A204.1 (cell line): ENCODE measurements around the gene RPS5.
A peak's percentile ranks its signal among the peaks of the same experiment; 100 is the strongest.
"Not testable (repeated sequence)": the region's sequence is repeated elsewhere in the genome, so short reads cannot be mapped to it uniquely, and the experiment has no call there.

Experiments
- FAIRE-seq: peaks from 2 replicates; lab custom pipeline; 2012; peaks lifted over from hg19 to GRCh38; lab: Jason Lieb, UNC

Gene RPS5

DNA sequence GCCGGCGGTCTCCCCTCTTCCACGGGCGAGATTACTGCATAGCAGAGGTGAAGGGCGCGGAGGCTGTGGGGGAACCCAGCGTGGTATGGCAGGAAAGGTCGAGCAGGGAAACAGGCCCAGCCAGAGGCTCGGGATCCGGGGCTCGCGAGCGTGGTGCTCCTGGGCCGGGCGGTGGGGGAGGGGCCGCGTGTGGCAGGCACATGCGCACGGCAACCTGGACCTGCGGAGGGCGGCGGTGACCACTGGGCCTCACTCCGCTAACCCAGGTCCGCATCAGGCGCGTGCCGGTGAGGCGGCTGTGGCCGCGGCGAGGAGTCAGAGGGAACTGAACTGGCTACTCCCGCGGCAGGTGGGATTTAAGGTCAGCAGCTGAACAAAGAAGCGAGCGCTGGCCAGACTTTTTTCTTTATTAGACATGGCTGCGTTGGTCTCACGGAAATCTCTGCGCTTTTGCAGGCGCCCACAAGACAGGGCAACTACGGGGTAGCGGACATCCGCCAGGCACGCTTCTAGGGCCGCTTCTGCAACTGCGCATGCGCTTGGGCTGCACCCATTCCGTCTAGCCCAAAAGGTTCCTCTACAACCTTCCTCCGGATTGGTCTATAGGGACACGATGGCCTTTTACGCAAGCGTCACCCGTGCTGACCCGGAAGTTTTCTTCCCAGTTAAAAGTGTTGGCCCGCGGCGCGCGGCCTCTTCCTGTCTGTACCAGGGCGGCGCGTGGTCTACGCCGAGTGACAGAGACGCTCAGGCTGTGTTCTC lies at the start of gene RPS5:
TSS of gene RPS5 (plus strand) at position 694 of the 762 bp plus-strand sequence. CDS start 869 bp downstream, outside the sequence.
- peak; percentile 97 for FAIRE-seq

DNA sequence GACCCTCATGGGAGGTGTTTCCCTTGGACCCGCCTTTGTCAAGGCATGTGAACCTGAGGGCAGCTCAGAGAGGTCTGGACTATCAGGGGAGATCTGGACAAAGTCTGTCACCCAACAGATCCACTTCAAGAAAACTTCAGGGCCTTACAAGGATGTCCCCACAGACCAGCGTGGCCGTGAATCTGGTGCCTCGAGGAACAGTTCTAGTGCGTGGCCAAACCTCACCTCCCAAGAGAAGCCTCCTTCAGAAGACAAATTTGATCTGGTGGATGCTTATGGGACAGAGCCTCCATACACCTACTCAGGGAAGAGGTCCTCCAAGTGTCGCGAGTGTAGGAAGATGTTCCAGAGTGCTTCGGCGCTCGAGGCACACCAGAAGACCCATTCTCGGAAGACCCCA lies 48.7 kb upstream of the RPS5 start:
- FAIRE-seq = no peak

DNA sequence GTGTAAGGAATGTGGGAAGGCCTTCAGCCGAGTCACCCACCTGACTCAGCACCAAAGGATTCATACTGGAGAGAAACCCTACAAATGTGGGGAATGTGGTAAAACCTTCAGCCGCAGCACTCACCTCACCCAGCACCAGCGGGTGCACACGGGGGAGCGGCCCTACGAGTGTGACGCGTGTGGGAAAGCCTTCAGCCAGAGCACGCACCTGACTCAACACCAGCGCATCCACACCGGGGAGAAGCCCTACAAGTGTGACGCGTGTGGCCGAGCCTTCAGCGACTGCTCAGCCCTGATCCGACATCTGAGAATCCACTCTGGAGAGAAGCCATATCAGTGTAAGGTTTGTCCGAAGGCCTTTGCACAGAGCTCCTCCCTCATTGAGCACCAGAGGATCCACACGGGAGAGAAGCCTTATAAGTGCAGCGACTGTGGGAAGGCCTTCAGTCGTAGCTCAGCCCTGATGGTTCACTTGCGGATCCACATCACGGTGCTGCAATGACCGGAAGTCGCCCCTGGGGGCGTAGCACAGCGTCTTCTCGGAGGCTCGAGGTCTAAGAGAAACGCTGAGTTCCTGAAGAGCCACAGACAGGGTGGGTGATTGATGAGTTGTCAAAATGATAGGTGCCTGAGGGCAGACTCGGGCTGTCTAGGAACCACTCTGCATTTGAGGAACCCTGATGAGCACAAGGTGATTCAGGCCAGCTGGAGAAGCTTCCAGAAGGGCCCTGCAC lies 48.1 kb upstream of the RPS5 start:
- FAIRE-seq = no peak

DNA sequence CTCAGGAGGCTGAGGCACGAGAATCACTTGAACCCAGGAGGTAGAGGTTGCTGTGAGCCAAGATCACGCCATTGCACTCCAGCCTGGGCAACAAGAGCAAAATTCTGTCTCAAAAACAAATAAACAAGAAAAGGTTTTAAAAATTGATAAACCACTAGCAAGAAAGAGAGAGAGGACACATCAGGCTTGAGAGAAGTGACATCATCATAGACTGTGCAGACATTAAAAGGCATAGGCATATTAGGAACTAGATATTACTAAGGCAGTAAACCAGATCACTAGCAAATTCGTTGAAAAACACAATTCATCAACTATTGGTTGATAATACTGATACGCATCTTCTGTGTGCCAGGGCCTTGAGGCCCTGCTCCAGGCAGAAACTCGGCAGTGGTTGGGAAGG lies 41.5 kb upstream of the RPS5 start:
- no peak for FAIRE-seq

DNA sequence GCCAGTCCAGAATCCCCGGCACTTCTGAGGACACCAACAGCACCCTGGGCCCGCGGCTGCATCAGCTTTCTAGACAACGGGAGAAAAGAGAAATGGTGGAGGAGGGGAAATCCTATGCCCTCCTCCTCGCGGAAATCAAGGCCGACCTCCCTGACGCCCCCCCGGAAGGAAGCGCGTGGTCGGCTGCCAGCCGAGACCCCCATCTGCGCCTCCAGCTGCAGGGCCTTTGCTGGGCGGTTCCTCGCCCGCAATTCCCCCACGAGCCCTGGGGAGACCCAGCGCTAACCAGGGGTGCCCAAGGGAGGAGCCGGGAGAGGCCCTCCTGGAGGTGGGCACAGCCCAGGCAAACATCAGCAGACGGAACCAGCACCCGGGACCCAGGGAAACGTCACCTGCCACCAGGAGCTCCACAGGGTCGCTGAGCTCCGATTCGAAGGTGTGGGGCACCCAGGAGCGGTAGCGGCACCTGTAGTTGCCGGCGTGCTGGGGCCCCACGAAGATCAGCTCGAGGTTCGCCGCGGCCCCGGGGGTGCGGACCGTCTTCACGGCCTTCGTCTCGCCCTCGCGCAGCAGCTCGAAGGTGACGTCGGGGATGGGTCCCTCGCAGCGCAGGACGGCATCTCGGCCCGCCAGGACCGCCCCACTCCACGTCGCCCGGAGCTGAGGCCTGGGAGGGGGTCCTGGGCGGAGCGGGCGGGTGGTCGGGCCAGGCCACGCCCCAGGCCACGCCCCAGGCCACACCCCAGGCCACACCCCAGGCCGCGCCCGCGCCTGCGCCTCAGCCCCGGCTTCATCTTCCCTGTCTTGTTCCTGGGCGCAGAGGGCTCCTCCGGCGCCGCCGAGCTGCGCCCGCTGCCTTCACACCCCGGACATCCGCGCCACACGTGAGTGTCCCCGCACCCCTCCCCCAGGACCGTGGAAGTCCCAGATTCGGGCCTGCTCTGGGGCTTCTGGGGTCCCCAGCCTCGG lies 39.8 kb upstream of the RPS5 start:
- FAIRE-seq = no peak

DNA sequence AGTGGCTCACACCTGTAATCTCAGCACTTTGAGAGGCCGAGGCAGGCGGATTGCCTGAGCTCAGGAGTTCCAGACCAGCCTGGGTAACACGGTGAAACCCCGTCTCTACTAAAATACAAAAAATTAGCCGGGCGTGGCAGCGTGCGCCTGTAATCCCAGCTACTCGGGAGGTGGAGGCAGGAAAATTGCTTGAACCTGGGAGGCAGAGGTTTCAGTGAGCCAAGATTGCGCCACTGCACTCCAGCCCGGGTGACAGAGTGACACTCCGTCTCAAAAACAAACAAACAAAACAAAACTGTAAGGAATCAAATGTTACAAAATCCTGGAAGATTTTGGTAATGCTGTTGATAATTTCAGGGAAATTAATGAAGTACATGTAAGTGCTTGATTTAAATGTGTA lies 39.0 kb upstream of the RPS5 start:
- FAIRE-seq = not testable (repeated sequence)

DNA sequence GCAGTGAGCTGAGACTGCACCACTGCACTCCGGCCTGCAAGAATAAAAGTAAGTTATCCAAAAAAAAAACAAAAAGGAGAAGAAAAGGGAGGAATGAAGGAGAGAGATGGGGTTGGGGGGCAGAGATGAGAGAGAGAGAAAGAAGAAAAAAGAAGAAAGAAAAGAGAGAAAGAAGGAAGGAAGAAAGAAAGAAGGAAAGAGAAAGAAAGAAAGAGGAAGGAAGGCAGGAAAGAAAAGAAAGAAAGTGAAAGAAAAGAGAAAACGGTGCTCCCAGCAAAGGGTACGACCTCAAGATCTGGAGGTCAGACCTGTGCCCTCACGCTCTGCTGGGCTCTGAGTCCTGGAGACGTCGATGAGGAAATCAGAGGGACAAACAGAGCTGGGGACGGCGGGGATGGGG lies 37.5 kb upstream of the RPS5 start:
- no peak for FAIRE-seq

DNA sequence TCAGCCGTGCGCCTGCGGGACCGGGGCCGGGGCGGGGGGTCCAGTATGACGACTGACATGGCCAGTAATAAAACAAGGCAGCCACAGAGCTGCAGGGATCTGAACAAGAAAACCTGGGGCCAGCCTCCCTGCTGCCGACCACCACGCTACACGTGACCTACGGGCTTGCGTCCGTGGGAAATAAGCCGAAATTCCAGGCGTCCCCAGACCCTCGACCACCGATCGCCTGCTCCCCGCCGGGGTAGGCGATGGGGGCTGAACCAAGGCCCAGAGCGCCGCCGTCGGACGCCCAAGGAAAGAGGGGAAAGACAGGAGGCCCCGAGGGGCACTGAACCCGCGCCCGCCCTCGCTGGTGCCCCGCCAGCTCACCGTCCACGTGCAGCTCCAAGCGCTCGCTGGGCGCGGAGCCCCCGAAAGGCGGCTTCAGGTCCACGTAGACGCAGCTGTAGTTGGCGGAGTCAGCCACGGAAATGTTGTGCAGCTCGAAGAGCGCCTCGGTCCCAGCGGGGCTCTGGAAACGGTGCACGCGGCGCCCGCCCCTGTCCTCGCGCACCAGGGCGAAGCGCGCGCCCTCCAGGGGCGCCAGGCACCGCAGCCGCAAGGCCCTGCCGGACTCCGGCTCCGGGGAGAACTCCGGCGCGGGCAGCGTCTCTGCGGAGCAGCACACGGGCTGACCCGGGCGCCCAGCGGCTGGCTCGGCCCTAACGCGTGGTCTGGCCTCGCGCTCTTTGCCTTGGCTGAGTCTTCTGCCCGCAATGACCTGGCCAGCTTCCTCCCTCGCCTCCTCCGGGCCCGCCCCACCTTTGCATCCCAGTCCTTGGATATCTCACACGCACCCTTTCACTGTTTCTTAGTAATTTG lies 36.8 kb upstream of the RPS5 start:
- FAIRE-seq = no peak

DNA sequence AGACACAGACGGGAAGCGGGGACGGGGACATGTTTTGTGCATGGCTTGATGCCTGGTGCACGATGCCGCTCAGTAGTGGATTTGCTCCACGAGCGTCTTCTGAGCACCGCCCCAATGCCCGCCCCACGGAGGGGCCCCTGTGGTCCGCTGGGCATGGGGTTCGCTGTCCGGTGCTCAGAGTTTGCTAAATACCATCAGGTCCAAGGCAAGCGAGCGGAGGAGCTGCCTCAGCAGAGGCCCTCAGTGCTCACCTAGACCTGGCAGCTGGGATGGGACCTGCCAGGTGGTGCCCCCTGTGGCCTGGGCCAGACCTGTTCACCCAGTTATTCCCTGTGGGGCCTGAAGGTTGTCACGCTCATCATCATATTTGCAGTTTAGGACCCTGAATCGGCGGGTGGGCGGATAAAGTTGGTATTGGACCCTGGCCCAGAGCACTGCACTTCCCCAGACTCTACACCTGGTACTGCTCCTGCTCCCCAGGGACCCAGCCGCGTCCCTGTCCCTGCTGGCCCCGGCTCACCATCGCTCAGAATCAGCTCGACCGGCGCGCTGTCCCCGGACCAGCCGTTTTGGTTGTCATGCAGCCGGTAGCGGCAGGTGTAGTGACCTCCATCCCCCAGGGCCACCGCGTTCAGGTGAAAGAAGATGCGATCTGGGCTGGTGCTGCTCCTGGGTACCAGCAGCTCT lies 36.1 kb upstream of the RPS5 start:
- FAIRE-seq = no peak

DNA sequence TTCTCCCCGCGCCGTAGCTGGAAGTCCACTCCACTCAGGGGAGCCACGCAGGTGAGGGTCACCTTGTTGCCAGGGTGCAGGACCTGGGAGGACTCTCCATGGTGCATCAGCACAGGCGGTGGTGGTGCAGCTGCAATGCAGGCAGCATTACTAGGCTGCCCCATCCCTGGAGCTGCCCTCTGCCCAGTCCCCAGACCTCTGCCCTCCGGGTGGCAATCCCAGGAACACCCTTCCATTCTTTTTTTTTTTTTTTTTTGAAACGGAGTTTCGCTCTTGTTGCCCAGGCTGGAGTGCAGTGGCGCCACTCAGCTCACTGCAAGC lies 35.6 kb upstream of the RPS5 start:
- FAIRE-seq = no peak

DNA sequence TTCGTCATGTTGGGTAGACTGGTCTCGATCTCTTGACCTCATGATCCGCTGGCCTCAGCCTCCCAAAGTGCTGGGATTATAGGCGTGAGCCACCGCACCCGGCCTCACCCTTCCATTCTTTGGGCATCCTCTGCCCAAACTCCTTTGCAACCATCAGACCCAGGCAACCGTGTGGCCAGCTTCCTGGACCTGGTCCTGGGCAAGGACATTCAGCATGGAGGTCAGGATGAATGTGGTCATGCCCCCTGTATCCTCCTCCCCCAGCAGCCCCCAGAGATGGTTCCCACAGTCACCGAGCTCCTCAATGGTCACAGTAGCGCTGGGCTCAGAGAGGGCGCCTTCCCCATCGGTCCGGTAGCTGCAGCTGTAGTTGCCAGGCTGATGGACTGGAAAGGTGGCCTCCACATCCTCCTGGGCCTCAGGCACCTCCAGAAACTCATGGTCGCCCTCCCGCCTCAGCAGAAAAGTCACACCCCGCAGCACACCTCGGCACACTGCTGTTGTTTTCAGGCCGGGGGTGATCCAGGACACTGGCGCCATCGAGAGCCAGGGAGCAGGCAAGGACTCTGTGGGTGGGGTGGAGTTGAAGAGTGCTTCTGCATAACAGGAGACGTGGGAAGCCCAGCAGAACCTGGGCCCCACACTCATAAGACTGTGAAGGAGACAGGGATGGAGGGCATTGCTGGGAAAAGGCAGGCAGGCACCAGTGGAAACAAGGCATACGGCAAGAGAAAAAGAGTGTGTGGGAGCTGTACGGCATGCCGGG lies 34.9 kb upstream of the RPS5 start:
- no peak for FAIRE-seq

DNA sequence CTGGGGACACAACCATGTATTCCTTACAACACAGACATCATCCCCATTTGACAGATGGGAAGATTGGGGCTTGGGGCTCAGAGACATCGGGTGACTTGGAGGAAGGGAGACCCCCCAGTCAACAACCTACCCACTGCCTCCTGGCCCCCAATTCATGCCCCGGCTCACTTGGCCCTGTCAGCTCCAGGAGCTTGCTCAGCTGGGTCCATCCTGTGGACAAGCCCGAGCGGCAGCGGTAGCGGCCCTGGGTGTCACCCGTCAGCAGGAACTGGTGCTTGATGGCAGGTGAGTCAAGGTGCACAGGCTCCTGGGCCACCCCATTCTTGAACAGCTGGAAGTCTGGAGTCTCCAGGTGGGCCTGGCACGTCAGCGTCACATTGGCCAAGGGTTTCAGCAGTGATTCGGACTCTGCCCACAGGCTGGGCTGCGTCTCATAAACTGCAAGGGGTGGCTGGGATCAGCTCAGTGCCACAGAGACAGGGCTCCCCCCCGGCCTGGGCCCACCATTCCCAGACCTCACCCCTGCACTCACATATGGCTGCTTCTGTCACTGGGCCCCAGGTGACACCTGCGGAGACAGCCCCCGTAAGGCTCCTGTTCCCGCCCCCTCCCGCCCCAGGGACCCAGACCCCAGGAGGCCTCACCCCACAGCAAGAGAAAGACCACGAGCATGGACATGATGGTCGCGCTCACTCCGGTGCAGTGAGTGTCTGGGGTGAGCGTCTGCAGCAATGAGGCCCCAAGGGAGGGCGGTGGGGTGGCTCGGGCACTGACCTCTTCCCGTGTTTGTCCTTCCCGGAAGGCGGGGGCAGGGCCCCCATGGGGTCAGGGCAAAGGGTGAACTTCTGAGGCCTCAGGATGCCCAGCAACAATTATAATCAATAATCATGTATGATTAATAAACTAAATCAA lies 34.1 kb upstream of the RPS5 start, which contains the start of gene A1BG:
TSS of gene A1BG (minus strand) at position 733 of the 912 bp plus-strand sequence. CDS start at position 678, 55 bp downstream.
- FAIRE-seq = no peak

DNA sequence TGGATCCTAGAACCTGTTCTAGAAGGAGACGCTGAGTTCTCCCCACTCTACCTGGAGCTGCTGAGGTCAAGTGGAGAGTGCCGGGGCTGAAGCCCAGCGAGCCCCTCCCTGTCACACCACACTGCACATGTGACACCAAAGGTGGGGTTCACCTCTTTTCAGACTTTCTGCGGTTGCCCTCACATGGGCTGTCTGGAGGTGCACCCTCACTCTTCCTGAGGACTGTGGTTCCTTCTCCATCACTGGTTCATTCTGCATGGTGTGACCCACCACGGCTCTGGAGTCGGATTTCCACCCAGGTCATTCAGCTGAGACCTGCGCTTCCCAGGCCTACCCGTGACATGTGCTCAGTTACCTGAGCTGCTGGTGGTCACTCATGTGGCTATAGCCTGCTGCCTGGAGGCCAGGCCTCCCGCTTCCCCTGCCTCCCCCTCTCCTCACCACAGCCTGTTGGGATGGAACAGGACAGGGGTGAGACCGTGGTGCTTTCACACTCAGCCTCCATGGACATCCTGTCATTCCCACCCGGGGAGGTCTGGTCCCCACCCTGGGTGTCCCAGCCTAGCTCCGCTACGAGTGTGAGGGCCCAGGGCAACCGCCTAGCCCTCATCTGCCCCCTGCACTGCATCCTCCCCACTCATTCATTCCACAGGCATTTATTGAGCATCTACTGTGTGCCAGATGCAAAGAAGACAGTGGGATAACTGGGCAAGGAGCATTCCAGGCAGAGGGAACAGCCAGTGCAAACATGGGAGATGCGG lies 33.2 kb upstream of the RPS5 start:
- no peak for FAIRE-seq

DNA sequence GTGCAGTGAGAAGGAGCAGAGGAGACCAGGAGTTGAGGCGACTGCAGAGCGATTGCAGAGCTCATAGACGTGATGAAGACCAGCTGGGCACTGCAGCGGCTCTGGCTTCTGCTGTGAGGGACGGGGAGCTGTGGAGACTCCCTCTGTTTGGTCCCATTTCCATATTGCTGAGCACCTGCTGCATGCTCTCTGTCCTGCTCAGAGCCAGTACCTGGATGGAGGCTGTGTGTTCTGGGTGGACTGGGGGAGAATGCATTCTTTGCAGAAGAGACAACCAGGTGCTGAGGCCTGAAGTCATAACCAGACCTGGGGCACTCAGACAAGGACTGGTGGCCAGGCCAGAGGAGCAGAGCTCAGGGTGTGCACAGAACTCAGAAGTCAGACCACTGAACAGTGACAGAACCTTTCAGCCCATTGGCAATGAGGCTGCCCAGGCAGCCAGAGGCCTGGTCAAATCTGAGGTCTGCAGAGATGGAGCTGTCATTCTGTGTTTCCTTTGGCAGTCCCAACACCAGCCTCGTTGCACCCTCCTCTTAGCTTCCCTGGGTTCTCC lies 32.5 kb upstream of the RPS5 start:
- FAIRE-seq = no peak

DNA sequence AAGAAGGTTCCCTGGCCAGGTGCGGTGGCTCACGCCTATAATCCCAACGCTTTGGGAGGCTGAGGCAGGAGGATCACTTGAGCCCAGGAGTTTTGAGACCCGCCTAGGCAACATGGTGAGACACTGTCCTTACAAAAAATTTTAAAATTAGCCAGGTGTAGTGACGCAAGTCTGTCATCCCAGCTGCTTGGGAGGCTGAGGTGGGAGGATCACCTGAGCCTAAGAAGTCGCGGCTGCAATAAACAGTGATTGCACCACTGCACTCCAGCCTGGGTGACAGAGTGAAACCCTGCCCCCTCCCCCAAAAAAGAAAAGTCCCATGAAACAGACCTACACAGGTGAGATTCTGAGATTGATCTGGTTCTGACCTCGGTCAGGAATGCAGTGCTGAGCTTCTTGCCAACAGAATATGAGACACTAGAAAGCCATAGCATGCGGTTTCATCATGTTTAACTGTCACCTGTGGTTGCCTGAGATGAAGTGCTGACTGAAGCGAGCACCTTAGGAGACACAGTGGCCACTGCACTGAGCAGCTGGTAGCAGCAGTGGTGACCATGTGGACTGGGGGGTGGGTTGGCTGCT lies 31.8 kb upstream of the RPS5 start:
- no peak for FAIRE-seq

DNA sequence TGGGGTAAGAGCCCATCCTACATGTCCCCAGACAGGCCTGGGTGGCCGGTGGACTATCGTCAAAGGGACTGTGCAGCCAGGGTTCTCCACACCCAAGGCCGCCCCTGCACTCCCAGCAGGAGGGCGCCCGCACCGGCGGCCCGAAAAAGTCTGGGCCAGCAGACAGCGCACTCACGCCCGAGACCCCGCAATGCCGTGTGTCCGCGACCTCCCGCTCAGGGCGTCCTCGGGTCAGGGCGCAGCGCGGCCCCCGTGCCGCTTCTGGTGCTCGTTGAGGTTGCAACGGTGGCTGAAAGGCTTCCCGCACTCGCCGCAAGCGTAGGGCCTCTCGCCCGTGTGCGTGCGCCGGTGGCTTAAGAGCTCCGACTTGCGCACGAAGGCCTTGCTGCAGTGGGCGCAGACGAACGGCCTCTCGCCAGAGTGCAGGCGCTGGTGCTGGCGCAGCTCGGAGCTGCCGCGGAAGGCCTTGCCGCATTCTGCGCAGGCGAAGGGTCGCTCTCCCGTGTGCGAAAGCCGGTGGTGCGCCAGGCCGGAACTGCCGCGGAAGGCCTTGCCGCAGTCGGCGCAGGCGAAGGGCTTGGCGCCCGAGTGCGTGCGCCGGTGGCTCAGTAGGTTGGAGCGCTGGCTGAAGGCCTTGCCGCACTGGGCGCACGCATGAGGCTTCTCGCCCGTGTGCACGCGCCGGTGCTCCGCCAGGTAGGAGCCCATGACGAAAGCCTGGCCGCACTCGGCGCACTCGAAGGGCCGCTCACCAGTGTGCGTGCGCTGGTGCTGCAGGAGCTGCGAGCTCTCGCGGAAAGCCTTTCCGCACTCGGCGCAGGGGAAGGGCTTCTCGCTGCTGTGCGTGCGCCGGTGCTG lies 30.9 kb upstream of the RPS5 start:
- FAIRE-seq = no peak
